HuH-7 (cell line): ENCODE results near the gene XDH.

Experiments used
- DNase-seq: peaks from one replicate; pipeline ENCODE4 v3.0.0; 2011; ENCODE audit warnings: low spot score

XDH gene

GRCh38 chr2:31414601-31415241 lies at the start of gene XDH:
Gene XDH, minus strand, starts transcription at chr2:31414742. Its CDS starts 76 bp downstream, at chr2:31414666.
- no peak for DNase-seq

- no peak for DNase-seq
Measured at GRCh38 chr2:31457651-31458050, 43.1 kb upstream of the XDH start.

- DNase-seq: no peak
Measured at GRCh38 chr2:31446848-31447247, 32.3 kb upstream of the XDH start.

GRCh38 chr2:31442376-31442775 lies 27.8 kb upstream of the XDH start:
- DNase-seq: no peak

GRCh38 chr2:31440764-31441163 lies 26.2 kb upstream of the XDH start:
- DNase-seq: no peak

- no peak for DNase-seq
Measured at GRCh38 chr2:31434911-31435310, 20.4 kb upstream of the XDH start.

GRCh38 chr2:31433541-31433940 lies 19.0 kb upstream of the XDH start:
- DNase-seq: no peak

- DNase-seq: no peak
Measured at GRCh38 chr2:31430439-31431165, 16.1 kb upstream of the XDH start.

GRCh38 chr2:31429759-31430438 lies 15.4 kb upstream of the XDH start:
- DNase-seq: no peak

- DNase-seq: no peak
Measured at GRCh38 chr2:31429040-31429439, 14.5 kb upstream of the XDH start.

GRCh38 chr2:31428001-31428418 lies 13.5 kb upstream of the XDH start:
- peak; percentile 5 for DNase-seq

GRCh38 chr2:31426096-31426495 lies 11.6 kb upstream of the XDH start:
- no peak for DNase-seq

- no peak for DNase-seq
Measured at GRCh38 chr2:31421634-31422033, 7.1 kb upstream of the XDH start.

- no peak for DNase-seq
Measured at GRCh38 chr2:31420936-31421335, 6.4 kb upstream of the XDH start.

GRCh38 chr2:31419386-31419785 lies 4.8 kb upstream of the XDH start:
- DNase-seq: no peak

- DNase-seq: no peak
Measured at GRCh38 chr2:31415421-31415820, 879 bp upstream of the XDH start.

- no peak for DNase-seq
Measured at GRCh38 chr2:31413862-31414550, 536 bp downstream of the XDH start.

GRCh38 chr2:31413025-31413424 lies 1.5 kb downstream of the XDH start:
- no peak for DNase-seq

GRCh38 chr2:31411771-31412170 lies 2.8 kb downstream of the XDH start:
- DNase-seq: no peak

- DNase-seq: no peak
Measured at GRCh38 chr2:31406593-31407385, 7.8 kb downstream of the XDH start.

- no peak for DNase-seq
Measured at GRCh38 chr2:31404827-31405226, 9.7 kb downstream of the XDH start.

- no peak for DNase-seq
Measured at GRCh38 chr2:31404302-31404701, 10.2 kb downstream of the XDH start.
